ENCODE data around the gene BMPR1A.
"Not testable (repeated sequence)": the region's sequence is repeated elsewhere in the genome, so short reads cannot be mapped to it uniquely, and the experiment has no call there.

The BMPR1A gene

DNA sequence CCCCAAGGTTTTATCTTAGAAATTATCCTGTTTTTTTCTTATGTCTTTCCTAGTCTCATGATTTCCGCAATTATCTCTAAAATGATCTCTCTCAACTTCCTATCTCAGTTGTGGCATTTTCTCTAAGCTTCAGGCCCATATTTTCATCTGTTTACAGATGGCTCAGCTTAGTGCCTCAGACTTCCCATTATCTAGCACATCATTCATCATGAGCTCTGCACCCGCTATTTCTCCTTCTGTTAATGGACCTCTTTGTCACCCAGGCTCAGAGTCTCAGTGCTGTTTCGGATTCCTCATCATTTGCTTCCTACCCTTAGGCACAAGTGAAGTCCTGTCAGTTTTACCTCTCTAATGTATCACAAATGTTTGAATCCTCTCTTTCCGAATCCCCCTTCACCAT is 84.1 kb downstream of the BMPR1A start:
- DNase-seq: no peak
- TF ChIP-seq GATA1 (IDR thresholded peaks at IDR 0.05; ENCODE audit: low read depth, low read length): no peak
- TF ChIP-seq POLR2A (IDR thresholded peaks at IDR 0.05; ENCODE audit: low read length): no peak

GRCh38 chr10:86846088-86846487 is 89.7 kb downstream of the BMPR1A start:
- DNase-seq: no peak
- TF ChIP-seq POLR2A (IDR thresholded peaks at IDR 0.05; ENCODE audit: low read length) (no peak), GATA1 (IDR thresholded peaks at IDR 0.05; ENCODE audit: low read depth, low read length) (no peak)

- DNase-seq: no peak
- no peak for TF ChIP-seq POLR2A (IDR thresholded peaks at IDR 0.05; ENCODE audit: low read length)
- no peak for TF ChIP-seq GATA1 (IDR thresholded peaks at IDR 0.05; ENCODE audit: low read depth, low read length)
Measured at GRCh38 chr10:86848747-86849146, 92.3 kb downstream of the BMPR1A start.

DNA sequence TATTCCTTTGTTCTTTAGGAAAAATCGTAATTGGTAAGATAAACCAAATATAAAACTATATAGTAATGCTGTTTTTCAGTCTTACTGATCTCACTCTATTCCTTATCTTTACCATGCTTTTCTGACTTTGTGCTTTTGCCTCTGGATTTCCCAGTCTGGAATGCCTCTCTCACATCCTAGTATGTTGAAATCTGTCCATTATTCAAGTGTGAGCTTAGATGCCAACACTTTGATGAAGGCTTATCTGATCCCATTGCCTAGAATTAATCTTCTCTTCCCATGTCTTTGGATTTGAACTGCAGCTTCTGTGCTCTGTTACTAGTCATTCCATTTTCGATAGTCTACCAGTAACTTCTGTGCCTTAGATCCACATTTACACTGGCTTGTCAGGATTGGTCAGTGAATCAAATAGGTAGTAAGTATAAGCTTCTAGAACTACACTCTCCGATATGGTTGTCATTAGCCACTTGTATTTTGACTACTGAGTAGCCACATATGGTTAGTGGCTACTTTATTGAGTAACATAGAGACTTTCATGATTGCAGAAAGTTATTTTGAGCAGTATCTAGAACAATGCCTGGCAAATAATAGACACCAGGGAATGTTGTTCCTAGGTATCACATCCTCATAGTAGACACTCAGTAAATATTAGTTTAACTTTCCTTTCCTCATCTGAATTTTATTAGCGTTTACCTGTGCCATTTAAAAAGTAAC is 92.9 kb downstream of the BMPR1A start:
- DNase-seq: no peak
- TF ChIP-seq GATA1 (IDR thresholded peaks at IDR 0.05; ENCODE audit: low read depth, low read length): no peak
- TF ChIP-seq POLR2A (IDR thresholded peaks at IDR 0.05; ENCODE audit: low read length): no peak

DNA sequence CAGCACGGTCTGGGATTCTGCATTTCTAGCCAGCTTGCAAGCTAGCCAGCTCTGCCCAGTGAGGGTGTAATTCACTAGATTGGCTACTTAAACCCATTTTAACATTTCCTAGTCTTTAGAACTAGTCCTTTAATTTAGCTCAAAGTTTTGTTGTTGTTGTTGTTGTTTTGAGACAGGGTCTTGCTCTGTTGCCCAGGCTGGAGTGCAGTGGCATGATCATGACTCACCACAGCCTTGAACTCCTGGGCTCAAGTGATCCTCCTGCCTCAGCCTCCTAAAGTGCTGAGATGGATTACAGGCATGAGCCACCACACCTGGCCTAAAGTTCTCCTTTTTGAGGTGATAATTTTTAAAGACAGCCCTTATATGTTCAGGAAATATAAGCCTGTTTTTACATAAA is 94.1 kb downstream of the BMPR1A start:
- DNase-seq: no peak
- no peak for TF ChIP-seq GATA1 (IDR thresholded peaks at IDR 0.05; ENCODE audit: low read depth, low read length)
- TF ChIP-seq POLR2A (IDR thresholded peaks at IDR 0.05; ENCODE audit: low read length): no peak

DNA sequence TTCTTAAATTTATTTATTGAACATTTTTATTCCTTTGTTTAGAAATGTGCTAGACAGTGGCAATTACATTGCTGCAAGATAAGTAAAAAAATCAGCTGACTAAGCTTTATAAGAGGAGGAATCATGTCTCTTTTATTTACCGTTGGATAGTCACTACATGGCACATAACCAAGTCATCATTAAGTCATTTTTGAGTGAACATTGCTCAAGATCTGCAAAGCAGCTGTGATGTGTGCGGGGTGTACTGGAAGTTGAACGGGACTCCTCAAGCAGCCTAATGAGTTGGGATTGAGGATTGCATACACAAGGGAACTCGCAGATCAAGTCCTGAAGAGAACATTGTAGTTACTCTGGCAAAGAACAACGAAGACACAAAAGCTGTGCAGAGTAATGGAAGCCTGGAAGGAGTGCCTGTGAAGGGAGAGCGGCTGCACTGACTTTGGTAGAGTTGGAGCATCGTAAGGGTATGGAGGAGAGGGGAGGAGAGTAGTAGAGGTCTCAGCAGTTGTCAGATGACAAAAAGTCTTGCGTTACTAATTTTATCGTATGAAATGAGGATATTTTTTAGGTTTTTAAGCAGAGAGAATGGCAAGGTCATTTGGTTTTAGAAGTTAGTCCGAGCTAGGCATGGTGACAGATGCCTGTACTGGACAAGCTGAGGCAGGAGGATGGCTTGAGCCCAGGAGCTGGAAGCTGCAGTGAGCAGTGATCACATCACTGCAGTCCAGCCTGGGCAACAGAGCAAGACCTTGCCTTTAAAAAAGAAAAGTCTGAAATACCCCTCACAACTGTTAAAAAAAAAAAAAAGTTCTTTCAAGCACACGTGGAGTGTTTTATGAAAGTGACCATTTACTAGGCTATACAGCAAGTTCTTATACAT is 95.1 kb downstream of the BMPR1A start:
- no peak for DNase-seq
- TF ChIP-seq POLR2A (IDR thresholded peaks at IDR 0.05; ENCODE audit: low read length) (no peak), GATA1 (IDR thresholded peaks at IDR 0.05; ENCODE audit: low read depth, low read length) (no peak)

- DNase-seq: not testable (repeated sequence)
Measured at GRCh38 chr10:86853582-86853981, 97.2 kb downstream of the BMPR1A start.

DNA sequence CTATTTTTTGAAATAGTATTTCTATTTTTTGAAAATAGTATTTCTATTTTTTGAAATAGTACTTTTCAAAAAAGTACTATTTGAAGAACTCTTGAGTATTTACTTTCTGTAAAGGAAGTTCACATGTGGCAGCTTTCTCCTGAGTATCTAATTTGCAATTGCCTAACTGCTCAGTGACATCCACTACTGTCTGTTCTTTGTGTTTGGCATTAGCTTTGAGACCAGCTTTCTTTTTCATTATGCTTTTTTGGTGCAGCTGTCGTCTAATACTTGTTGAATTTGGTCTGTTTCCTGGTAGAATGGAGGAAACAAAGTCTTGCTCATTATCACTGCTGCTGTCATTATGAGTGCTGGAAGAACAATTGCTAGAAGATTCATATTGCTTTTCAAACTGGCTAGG is 99.1 kb downstream of the BMPR1A start:
- no peak for DNase-seq
- TF ChIP-seq GATA1 (IDR thresholded peaks at IDR 0.05; ENCODE audit: low read depth, low read length) (no peak), POLR2A (IDR thresholded peaks at IDR 0.05; ENCODE audit: low read length) (no peak)

DNA sequence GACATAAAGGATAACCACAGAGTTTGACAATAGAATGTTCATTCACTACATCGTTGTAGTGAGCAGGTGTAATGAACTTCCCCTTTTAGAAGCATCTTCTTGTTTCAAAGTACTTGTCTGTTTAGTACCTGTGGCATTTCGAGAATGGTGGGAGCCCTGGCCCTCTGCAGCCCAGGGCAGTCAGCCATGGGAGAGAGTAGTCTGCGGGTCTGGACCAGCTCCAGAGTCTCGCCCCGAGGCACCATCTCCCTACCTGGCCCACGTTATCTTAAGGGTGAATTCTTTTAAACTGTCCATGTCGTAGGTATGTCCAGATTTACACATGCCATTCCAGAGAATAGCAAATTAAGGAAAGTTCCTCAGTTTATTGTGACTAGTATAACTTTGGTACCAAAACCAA is 99.7 kb downstream of the BMPR1A start:
- DNase-seq: no peak
- TF ChIP-seq GATA1 (IDR thresholded peaks at IDR 0.05; ENCODE audit: low read depth, low read length) (no peak), POLR2A (IDR thresholded peaks at IDR 0.05; ENCODE audit: low read length) (no peak)

- DNase-seq: no peak
- no peak for TF ChIP-seq GATA1 (IDR thresholded peaks at IDR 0.05; ENCODE audit: low read depth, low read length)
- TF ChIP-seq POLR2A (IDR thresholded peaks at IDR 0.05; ENCODE audit: low read length): no peak
Measured at GRCh38 chr10:86857128-86857721, 100.8 kb downstream of the BMPR1A start.

- TF ChIP-seq GATA1 (IDR thresholded peaks at IDR 0.05; ENCODE audit: low read depth, low read length) (no peak), POLR2A (IDR thresholded peaks at IDR 0.05; ENCODE audit: low read length) (no peak)
- no peak for DNase-seq
Measured at GRCh38 chr10:86858011-86858410, 101.6 kb downstream of the BMPR1A start.

DNA sequence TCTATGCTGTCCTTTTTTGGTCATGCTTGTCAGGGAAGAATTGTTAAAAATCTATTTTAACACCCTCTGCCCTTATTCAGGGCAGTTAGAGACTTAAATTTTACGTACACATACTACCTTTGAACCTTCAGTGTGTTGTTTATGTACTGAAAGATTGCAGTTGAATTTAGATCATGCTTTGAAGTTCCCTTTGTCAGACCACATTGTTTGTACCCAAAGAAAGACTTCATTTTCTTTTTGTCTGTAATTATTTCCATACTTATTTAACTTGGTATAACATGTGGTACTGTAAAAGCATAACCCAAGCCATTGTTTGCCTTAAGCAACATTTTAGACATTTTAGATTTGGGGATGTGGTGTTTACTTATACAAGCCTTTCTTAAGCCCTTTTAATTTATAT is 104.9 kb downstream of the BMPR1A start:
- no peak for TF ChIP-seq POLR2A (IDR thresholded peaks at IDR 0.05; ENCODE audit: low read length)
- TF ChIP-seq GATA1 (IDR thresholded peaks at IDR 0.05; ENCODE audit: low read depth, low read length): no peak

GRCh38 chr10:86862373-86862772 is 106.0 kb downstream of the BMPR1A start:
- TF ChIP-seq POLR2A (IDR thresholded peaks at IDR 0.05; ENCODE audit: low read length): no peak
- no peak for TF ChIP-seq GATA1 (IDR thresholded peaks at IDR 0.05; ENCODE audit: low read depth, low read length)
- DNase-seq: no peak

More for the DNA sequence above, 104.9 kb downstream of the BMPR1A start:
- no peak for DNase-seq

GRCh38 chr10:86862786-86863483 is 106.5 kb downstream of the BMPR1A start:
- no peak for DNase-seq
- TF ChIP-seq POLR2A (IDR thresholded peaks at IDR 0.05; ENCODE audit: low read length) (no peak), GATA1 (IDR thresholded peaks at IDR 0.05; ENCODE audit: low read depth, low read length) (no peak)
